Hepatocyte (in vitro differentiated cells): Measurements from ENCODE around the gene SYT2. TPM values are rescaled to one million over a fixed set of nuclear protein-coding genes. Genes with fewer than 3 reads are reported as not detected.

Experiments
- DNase-seq: peaks from one replicate; pipeline ENCODE4 v3.0.0-alpha.2; 2016; ENCODE audit warnings: low spot score
- H2AFZ ChIP-seq: fragments of 200-600 bp; sonication (generic); 2 replicates; pipeline ENCODE4 v1.6.0; 2016; ENCODE audit warnings: antibody characterized with exemption, mild to moderate bottlenecking
- H3K27ac ChIP-seq: fragments of 200-600 bp; sonication (generic); 2 replicates; pipeline ENCODE4 v1.5.1; 2016; ENCODE audit warnings: mild to moderate bottlenecking
- H3K27me3 ChIP-seq: fragments of 200-600 bp; sonication (generic); 2 replicates; pipeline ENCODE4 v1.6.1; 2016
- H3K36me3 ChIP-seq: fragments of 200-600 bp; sonication (generic); replicated peaks from 2 replicates; pipeline ENCODE4 v1.5.1; 2016; ENCODE audit warnings: low read depth; ENCODE audit not compliant: insufficient read depth
- H3K4me1 ChIP-seq: fragments of 200-600 bp; sonication (generic); 2 replicates; pipeline ENCODE4 v1.5.1; 2016; ENCODE audit warnings: mild to moderate bottlenecking, moderate library complexity; ENCODE audit not compliant: insufficient read depth
- H3K4me2 ChIP-seq: fragments of 200-600 bp; sonication (generic); 2 replicates; pipeline ENCODE4 v1.6.0; 2016
- H3K4me3 ChIP-seq: fragments of 200-600 bp; sonication (generic); 2 replicates; pipeline ENCODE4 v1.5.1; 2016; ENCODE audit warnings: mild to moderate bottlenecking
- H3K79me2 ChIP-seq: fragments of 200-600 bp; sonication (generic); 2 replicates; pipeline ENCODE4 v1.6.0; 2017; ENCODE audit warnings: mild to moderate bottlenecking
- H3K9me2 ChIP-seq: fragments of 200-600 bp; sonication (generic); replicated peaks from 2 replicates; pipeline ENCODE4 v1.6.0; 2017; ENCODE audit warnings: mild to moderate bottlenecking; ENCODE audit not compliant: insufficient read depth
- H3K9me3 ChIP-seq: fragments of 200-600 bp; sonication (generic); 2 replicates; pipeline ENCODE4 v1.5.1; 2016; ENCODE audit warnings: low read depth, mild to moderate bottlenecking
- H4K20me1 ChIP-seq: fragments of 200-600 bp; sonication (generic); 2 replicates; pipeline ENCODE4 v1.6.0; 2016; ENCODE audit warnings: mild to moderate bottlenecking; ENCODE audit not compliant: insufficient read depth, poor library complexity, severe bottlenecking
- CTCF ChIP-seq: fragments of 200-600 bp; sonication (generic); IDR thresholded peaks from 2 replicates; pipeline ENCODE4 v1.5.1; 2016; ENCODE audit warnings: antibody characterized with exemption, mild to moderate bottlenecking; ENCODE audit not compliant: poor library complexity
- EZH2 ChIP-seq: fragments of 200-600 bp; sonication (generic); IDR thresholded peaks from 2 replicates; pipeline ENCODE4 v1.6.1; 2016; ENCODE audit warnings: antibody characterized with exemption, mild to moderate bottlenecking, borderline replicate concordance
- EZH2phosphoT487 ChIP-seq: fragments of 200-600 bp; sonication (generic); IDR thresholded peaks from one replicate; pipeline ENCODE4 v1.6.1; 2018; ENCODE audit warnings: antibody characterized with exemption, mild to moderate bottlenecking, low read depth, moderate library complexity; ENCODE audit not compliant: unreplicated experiment, severe bottlenecking
- WGBS: methylation state at CpG from one replicate; pipeline ENCODE4 v1.1.6; 2016; ENCODE audit warnings: low lambda C conversion rate; ENCODE audit errors: missing lambda C conversion rate; 5-methylcytosine and 5-hydroxymethylcytosine counted together
- polyA plus RNA-seq: library from polyadenylated mRNA; unstranded; fragments of >200 nt; fragmentation: Nextera tagmentation; extraction: Ambion mirVana; gene quantifications from 2 replicates; pipeline ENCODE4 v1.2.1, GENCODE V29; 2016
- total RNA-seq: library from RNA; depleted of rRNA; stranded (reverse); fragments of >200 nt; gene quantifications from 2 replicates; pipeline ENCODE4 v1.2.3, GENCODE V29; 2014

SYT2 gene
- total and polyA plus RNA-seq, 2 experiments from 2014 or later = 0.81 to 0.90 TPM

- H3K9me3 ChIP-seq = no peaks in the 10 kb centered on the region
- no peak for DNase-seq
- no peak overlapping the region for H3K4me3 ChIP-seq
- no peak overlapping the region for H3K27ac ChIP-seq
- no peaks in the 10 kb centered on the region for H3K79me2 ChIP-seq
- no peak overlapping the region for H2AFZ ChIP-seq
- H4K20me1 ChIP-seq = no peaks in the 10 kb centered on the region
- 59% methylated on average over 5 of the region's 5 CpGs for WGBS
- H3K4me1 ChIP-seq = no peaks in the 10 kb centered on the region
- no peaks in the 10 kb centered on the region for H3K36me3 ChIP-seq
- no peaks in the 10 kb centered on the region for H3K9me2 ChIP-seq
- H3K4me2 ChIP-seq = no peak overlapping the region
- peaks cover 35% of the 10 kb centered on the region for H3K27me3 ChIP-seq
- TF ChIP-seq CTCF (no peak), EZH2 (no peak), EZH2phosphoT487 (no peak)
These were observed 8.2 kb downstream of the SYT2 start for GRCh38 chr1:202702088-202702487.

- H3K4me2 ChIP-seq = no peak overlapping the region
- no peaks in the 10 kb centered on the region for H4K20me1 ChIP-seq
- H3K27ac ChIP-seq = no peak overlapping the region
- H3K9me3 ChIP-seq = no peaks in the 10 kb centered on the region
- H3K9me2 ChIP-seq = no peaks in the 10 kb centered on the region
- no peaks in the 10 kb centered on the region for H3K36me3 ChIP-seq
- H3K79me2 ChIP-seq = no peaks in the 10 kb centered on the region
- TF ChIP-seq CTCF (no peak), EZH2 (no peak), EZH2phosphoT487 (no peak)
- H3K4me3 ChIP-seq = no peak overlapping the region
- no peaks in the 10 kb centered on the region for H3K4me1 ChIP-seq
- H2AFZ ChIP-seq = no peak overlapping the region
- DNase-seq = no peak
- WGBS = 96% methylated on average over 3 of the region's 3 CpGs
- H3K27me3 ChIP-seq = peaks cover 34% of the 10 kb centered on the region
These were observed 9.1 kb downstream of the SYT2 start for GRCh38 chr1:202701200-202701599.

- Histone ChIP-seq H4K20me1 (no peaks in the 10 kb centered on the region), H3K27me3 (peaks cover 35% of the 10 kb centered on the region), H3K4me3 (no peak overlapping the region), H3K79me2 (no peaks in the 10 kb centered on the region), H3K4me1 (no peaks in the 10 kb centered on the region), H3K9me2 (no peaks in the 10 kb centered on the region), H3K9me3 (no peaks in the 10 kb centered on the region), H3K27ac (no peak overlapping the region), H3K4me2 (no peak overlapping the region), H2AFZ (no peak overlapping the region), H3K36me3 (no peaks in the 10 kb centered on the region)
- WGBS = 81% methylated on average over 5 of the region's 5 CpGs
- DNase-seq = no peak
- no peak for TF ChIP-seq EZH2
- no peak for TF ChIP-seq EZH2phosphoT487
- TF ChIP-seq CTCF = no peak
These were observed 10.2 kb downstream of the SYT2 start for GRCh38 chr1:202700061-202700460.

- H3K4me3 ChIP-seq = no peak overlapping the region
- 86% methylated on average over 8 of the region's 8 CpGs for WGBS
- no peak overlapping the region for H3K27ac ChIP-seq
- no peaks in the 10 kb centered on the region for H3K9me2 ChIP-seq
- H3K4me1 ChIP-seq = no peaks in the 10 kb centered on the region
- H3K36me3 ChIP-seq = no peaks in the 10 kb centered on the region
- no peaks in the 10 kb centered on the region for H3K79me2 ChIP-seq
- no peaks in the 10 kb centered on the region for H4K20me1 ChIP-seq
- no peak overlapping the region for H3K4me2 ChIP-seq
- no peak for DNase-seq
- H3K27me3 ChIP-seq = peaks cover 25% of the 10 kb centered on the region
- H2AFZ ChIP-seq = no peak overlapping the region
- H3K9me3 ChIP-seq = no peaks in the 10 kb centered on the region
- TF ChIP-seq EZH2phosphoT487 (no peak), CTCF (no peak), EZH2 (no peak)
These were observed 12.0 kb downstream of the SYT2 start for GRCh38 chr1:202698276-202698675.
